ENCODE measurements around the gene PEX5L.
"Not testable (repeated sequence)": the region's sequence is repeated elsewhere in the genome, so short reads cannot be mapped to it uniquely, and the experiment has no call there.

PEX5L gene, protein sequence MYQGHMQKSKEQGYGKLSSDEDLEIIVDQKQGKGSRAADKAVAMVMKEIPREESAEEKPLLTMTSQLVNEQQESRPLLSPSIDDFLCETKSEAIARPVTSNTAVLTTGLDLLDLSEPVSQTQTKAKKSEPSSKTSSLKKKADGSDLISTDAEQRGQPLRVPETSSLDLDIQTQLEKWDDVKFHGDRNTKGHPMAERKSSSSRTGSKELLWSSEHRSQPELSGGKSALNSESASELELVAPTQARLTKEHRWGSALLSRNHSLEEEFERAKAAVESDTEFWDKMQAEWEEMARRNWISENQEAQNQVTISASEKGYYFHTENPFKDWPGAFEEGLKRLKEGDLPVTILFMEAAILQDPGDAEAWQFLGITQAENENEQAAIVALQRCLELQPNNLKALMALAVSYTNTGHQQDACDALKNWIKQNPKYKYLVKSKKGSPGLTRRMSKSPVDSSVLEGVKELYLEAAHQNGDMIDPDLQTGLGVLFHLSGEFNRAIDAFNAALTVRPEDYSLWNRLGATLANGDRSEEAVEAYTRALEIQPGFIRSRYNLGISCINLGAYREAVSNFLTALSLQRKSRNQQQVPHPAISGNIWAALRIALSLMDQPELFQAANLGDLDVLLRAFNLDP

DNA sequence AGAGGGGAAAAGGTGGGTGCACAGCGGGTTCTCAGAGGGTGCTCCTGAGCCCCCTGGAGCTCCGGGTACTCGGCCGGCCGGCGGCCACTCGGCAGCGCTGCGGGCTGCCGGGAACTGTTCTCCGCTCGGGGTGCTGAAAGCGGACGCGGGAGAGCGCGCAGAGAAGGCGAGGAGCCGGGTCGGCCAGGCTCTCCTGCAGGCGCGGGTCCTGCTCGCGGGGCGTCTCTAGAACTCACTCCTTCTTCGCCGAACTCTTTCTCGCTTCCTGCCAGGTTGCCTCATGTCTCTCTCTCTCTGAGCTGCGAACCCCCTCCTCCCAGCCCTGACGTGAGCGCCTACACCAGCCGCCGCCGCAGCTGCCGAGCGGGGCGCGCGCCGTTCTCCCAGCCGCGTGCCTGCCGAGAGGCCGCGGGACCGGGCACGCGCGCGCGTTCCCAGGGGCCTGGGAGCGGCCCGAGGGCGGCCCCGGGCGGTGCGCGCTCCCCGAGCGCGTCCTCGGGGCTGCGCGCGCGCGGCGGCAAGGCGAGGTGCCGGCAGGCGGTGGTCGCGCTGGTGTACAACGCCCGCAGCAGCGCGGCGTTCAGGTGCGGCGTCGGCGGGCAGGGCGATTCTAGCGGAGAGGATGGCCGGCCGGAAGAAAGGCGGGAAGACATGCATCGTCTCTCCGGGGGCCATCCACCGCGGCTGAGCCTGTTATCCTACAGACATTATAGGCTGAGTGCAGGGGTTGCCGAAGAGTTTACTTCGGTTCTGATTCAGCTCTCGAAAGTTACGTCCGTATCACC is at the start of gene PEX5L:
TSS of gene PEX5L (minus strand) at position 267 of the 785 bp plus-strand sequence. CDS start 338 bp downstream, outside the sequence.
- peak; percentile 22 to 38 for DNase-seq

DNA sequence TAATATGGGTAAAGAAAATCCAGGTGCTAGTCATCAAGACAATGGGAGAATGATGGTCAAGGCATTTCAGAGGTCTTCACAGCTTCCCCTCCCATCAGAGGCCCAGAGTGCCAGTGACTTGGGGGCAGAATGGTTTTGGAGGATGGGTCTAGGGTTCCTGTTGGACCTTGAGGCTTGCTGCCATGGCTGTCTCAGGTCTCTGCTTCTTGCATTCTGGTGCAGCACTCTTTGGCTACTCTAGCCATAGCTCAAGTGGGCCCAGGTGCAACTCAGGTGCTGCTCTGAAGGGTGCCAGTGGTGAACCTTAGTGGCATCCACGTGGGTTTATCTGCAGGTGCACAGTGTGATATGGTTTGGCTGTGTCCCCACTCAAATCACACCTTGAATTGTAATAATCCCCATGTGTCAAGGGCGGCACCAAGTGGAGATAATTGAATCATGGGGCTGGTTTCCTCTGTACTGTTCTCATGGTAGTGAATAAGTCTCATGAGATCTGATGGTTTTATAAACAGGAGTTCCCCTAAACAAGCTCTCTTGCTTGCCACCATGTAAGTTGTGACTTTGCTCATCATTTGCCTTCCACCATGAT is 48.5 kb upstream of the PEX5L start:
- no peak for DNase-seq

DNA sequence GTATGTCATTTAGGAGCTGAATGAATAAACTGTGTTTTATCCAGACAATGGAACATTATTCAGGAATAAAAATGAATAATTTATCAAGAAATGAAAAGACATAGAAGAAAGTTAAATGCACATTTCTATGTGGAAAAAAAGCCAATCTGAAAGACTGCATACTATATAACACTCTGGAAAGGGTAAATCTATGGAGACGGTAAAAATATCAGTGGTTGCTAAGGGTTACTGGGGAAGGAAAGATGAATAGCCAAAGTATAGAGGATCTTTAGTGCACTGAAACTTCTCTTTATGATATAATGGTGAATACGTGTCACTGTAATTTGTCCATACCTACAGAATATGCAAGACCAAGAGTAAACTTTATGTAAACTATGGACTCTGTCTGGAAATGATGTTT is 46.0 kb upstream of the PEX5L start:
- DNase-seq, result no peak

DNA sequence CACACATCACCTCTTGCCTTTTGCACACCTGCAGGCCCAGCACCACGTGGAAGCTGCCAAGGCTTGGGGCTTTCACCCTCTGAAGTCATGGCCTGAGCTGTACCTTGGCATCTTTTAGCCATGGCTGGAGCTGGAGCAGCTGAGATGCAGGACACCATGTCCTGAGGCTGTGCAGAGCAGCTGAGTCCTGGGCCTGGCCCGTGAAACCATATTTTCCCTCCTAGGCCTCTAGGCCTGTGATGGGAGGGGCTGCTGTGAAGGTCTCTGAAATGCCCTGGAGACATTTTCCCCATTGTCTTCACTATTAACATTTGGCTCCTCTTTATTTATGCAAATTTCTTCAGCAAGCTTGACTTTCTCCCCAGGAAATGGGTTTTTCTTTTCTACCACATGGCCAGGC is 41.9 kb upstream of the PEX5L start:
- no peak for DNase-seq

DNA sequence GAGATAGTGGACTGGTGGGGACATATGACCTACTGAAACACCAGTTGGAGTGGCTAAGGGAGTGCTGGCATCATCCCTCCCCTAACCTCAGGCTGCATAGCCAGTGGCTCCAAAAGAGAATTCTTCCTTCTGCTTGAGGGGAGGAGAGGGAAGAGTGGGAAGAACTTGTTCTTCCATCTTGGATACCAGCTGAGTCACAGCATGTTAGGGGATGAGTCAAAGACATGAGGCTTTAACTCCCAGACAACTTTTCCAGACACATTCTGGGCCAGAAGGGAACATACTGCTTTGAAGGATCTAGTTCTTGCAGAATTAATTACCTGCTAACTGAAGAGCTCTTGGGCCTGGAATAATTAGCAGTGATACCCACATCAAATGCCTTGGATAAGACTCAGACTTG is 36.8 kb upstream of the PEX5L start:
- DNase-seq, result no peak

- DNase-seq, result no peak
These were observed 36.0 kb upstream of the PEX5L start for GRCh38 chr3:180072786-180073185.

DNA sequence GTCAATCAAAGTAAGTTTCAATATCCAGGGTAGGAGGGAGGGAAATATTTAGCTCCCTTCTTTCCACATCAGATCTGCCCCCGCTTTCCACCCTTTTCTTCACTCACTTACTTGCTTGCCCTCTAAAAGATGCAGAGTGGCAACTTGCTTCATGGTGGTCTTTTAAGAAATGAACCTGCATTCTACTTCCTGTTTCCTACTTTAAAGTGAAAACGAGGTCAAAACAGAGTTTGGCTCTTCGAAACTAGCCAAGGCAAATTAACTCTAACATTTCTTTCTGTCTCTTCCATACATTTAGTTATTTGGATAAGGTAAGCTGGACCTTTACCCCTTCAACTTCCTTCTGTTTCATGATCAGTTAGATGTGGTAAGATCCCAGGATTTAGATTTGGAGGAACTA is 34.2 kb upstream of the PEX5L start:
- no peak for DNase-seq

GRCh38 chr3:180068023-180068422 is 31.3 kb upstream of the PEX5L start:
- no peak for DNase-seq

- DNase-seq, result no peak
These were observed 29.9 kb upstream of the PEX5L start for GRCh38 chr3:180066598-180066997.

DNA sequence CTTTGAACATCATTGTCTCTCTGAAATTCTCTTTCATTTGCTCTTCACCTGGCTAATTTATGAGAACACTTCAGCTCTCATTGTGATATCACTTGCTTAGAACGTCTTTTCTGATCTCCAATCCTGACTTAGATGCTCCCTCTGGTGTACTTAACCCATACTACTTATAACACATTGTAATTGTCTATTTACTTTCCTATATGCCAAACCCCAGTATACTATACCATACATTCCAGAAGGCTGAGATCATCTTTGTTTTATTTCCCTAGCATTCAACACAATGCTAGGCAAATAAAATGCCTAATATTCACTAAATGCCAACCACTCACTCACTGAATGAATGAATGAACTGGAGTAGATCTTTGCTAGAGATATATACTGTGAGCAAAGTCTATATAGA is 27.0 kb upstream of the PEX5L start:
- DNase-seq, result no peak

GRCh38 chr3:180062771-180063170 is 26.0 kb upstream of the PEX5L start:
- DNase-seq, result no peak

DNA sequence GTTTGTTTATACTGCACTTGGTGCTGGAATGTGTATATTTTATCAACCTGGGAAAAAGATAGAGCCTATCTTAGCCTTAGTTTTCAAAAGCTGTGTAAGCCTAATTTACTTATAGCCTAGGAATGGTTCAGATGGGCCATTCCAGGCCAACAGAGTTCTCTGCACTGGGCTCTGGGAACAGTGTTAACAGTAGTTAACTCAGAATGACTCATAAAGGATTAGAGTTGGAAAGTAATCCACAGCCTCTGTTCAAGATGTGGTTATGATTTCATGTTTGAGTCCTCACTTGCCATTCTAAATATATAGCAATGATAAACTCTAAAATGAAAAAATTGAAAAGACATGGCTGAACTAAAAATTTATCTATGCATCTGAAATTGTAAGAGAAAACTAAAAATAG is 22.6 kb upstream of the PEX5L start:
- no peak for DNase-seq

- DNase-seq, result no peak
These were observed 21.5 kb upstream of the PEX5L start for GRCh38 chr3:180058238-180058637.

- DNase-seq, result not testable (repeated sequence)
These were observed 18.9 kb upstream of the PEX5L start for GRCh38 chr3:180055656-180056055.

DNA sequence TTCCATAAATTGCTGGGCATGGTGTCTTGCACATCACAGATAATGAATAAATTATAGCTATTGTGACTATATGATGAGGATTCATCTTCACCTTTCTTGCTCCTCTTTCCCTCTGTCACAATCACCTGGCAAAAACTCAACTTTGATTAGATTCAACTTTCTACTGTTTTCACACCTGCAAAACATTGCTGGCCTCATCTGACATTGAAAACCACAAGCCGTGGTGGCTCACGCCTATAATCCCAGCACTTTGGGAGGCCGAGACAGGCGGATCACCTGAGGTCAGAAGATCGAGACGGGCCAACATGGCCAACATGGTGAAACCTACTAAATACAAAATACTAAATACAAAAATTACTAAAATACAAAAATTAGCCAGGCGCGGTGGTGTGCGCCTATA is 12.7 kb upstream of the PEX5L start:
- DNase-seq, result no peak

- DNase-seq, result no peak
These were observed 12.1 kb upstream of the PEX5L start for GRCh38 chr3:180048840-180049239.

DNA sequence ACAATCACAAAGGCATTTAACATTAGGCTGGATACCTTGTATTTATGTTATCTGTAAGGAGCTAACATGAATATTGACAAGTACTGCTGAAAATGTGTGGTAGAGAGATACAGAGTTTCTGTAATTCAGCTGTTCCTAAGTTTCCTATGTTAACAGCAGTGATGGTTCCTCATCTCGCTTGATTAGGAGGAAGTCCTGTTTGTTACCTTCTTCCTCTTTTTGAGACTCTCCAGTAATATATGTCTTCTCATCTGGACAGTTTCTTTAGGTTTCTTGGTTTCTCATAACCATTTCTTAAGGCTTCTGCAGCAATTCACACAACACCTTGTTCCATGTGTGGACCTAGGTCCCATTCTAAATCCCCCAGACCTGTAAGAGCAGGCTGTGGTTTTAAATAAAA is 11.4 kb upstream of the PEX5L start:
- DNase-seq, result no peak

DNA sequence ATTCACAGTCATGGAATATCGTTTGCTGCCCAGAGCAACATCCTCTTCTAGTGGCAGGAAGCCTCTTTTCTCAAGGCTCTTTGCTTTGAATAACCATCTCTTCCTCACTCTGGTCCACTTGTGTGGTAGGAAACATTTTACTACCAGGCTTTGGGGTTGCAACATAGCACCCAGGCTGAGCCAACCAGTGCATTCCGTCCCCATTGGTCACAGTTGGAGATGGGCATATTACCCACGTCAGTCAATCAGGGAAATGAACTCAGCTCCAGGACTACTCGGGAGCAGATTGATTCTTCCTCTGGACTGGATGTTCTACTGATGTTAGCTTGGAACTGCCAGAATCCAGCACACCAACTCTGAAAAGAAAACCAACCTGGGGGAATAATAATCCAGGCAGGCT is 4.2 kb upstream of the PEX5L start:
- no peak for DNase-seq

GRCh38 chr3:180036092-180036670 is 556 bp downstream of the PEX5L start:
- no peak for DNase-seq

DNA sequence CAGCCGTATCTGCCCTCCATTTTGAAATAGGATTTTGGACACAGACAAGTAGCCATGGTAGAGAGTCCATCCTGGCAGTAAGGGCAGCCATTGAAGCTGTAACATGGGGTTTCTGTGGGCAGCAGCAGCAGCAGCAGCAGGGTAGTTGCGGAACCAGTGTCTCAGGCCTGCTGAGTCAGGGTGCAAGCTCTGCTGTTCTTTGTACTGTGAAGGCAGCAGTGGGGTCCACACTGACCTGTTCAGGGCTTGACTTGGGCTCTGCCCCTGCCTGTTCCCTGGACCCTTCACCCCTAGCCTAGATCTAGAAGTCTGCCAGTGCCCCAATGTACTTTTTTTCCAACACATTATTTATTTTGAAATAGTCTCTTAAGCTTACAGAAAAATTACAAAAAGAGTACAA is 9.7 kb downstream of the PEX5L start:
- DNase-seq, result no peak

GRCh38 chr3:180018543-180018942 is 18.2 kb downstream of the PEX5L start:
- no peak for DNase-seq

GRCh38 chr3:180017846-180018245 is 18.9 kb downstream of the PEX5L start:
- no peak for DNase-seq

GRCh38 chr3:180011927-180012326 is 24.8 kb downstream of the PEX5L start:
- DNase-seq, result no peak

Measured in activated CD4-positive, alpha-beta T cell treated with anti-CD3 and anti-CD28 coated beads, Interleukin-2, amount 50 U/mL, for 48 hours (primary cell).